Hepatocyte (in vitro differentiated cells): ENCODE results near the gene NLRP14. TPM values are rescaled to one million over a fixed set of nuclear protein-coding genes. Genes with fewer than 3 reads are reported as not detected.

Experiments
- DNase-seq: peaks from one replicate; pipeline ENCODE4 v3.0.0-alpha.2; 2016; ENCODE audit warnings: low spot score
- H2AFZ ChIP-seq: fragments of 200-600 bp; sonication (generic); 2 replicates; pipeline ENCODE4 v1.6.0; 2016; ENCODE audit warnings: antibody characterized with exemption, mild to moderate bottlenecking
- H3K27ac ChIP-seq: fragments of 200-600 bp; sonication (generic); 2 replicates; pipeline ENCODE4 v1.5.1; 2016; ENCODE audit warnings: mild to moderate bottlenecking
- H3K27me3 ChIP-seq: fragments of 200-600 bp; sonication (generic); 2 replicates; pipeline ENCODE4 v1.6.1; 2016
- H3K36me3 ChIP-seq: fragments of 200-600 bp; sonication (generic); replicated peaks from 2 replicates; pipeline ENCODE4 v1.5.1; 2016; ENCODE audit warnings: low read depth; ENCODE audit not compliant: insufficient read depth
- H3K4me1 ChIP-seq: fragments of 200-600 bp; sonication (generic); 2 replicates; pipeline ENCODE4 v1.5.1; 2016; ENCODE audit warnings: mild to moderate bottlenecking, moderate library complexity; ENCODE audit not compliant: insufficient read depth
- H3K4me2 ChIP-seq: fragments of 200-600 bp; sonication (generic); 2 replicates; pipeline ENCODE4 v1.6.0; 2016
- H3K4me3 ChIP-seq: fragments of 200-600 bp; sonication (generic); 2 replicates; pipeline ENCODE4 v1.5.1; 2016; ENCODE audit warnings: mild to moderate bottlenecking
- H3K79me2 ChIP-seq: fragments of 200-600 bp; sonication (generic); 2 replicates; pipeline ENCODE4 v1.6.0; 2017; ENCODE audit warnings: mild to moderate bottlenecking
- H3K9me2 ChIP-seq: fragments of 200-600 bp; sonication (generic); replicated peaks from 2 replicates; pipeline ENCODE4 v1.6.0; 2017; ENCODE audit warnings: mild to moderate bottlenecking; ENCODE audit not compliant: insufficient read depth
- H3K9me3 ChIP-seq: fragments of 200-600 bp; sonication (generic); 2 replicates; pipeline ENCODE4 v1.5.1; 2016; ENCODE audit warnings: low read depth, mild to moderate bottlenecking
- H4K20me1 ChIP-seq: fragments of 200-600 bp; sonication (generic); 2 replicates; pipeline ENCODE4 v1.6.0; 2016; ENCODE audit warnings: mild to moderate bottlenecking; ENCODE audit not compliant: insufficient read depth, poor library complexity, severe bottlenecking
- EZH2 ChIP-seq: fragments of 200-600 bp; sonication (generic); IDR thresholded peaks from 2 replicates; pipeline ENCODE4 v1.6.1; 2016; ENCODE audit warnings: antibody characterized with exemption, mild to moderate bottlenecking, borderline replicate concordance
- EZH2phosphoT487 ChIP-seq: fragments of 200-600 bp; sonication (generic); IDR thresholded peaks from one replicate; pipeline ENCODE4 v1.6.1; 2018; ENCODE audit warnings: antibody characterized with exemption, mild to moderate bottlenecking, low read depth, moderate library complexity; ENCODE audit not compliant: unreplicated experiment, severe bottlenecking
- WGBS: methylation state at CpG from one replicate; pipeline ENCODE4 v1.1.6; 2016; ENCODE audit warnings: low lambda C conversion rate; ENCODE audit errors: missing lambda C conversion rate; 5-methylcytosine and 5-hydroxymethylcytosine counted together
- polyA plus RNA-seq: library from polyadenylated mRNA; unstranded; fragments of >200 nt; fragmentation: Nextera tagmentation; extraction: Ambion mirVana; gene quantifications from 2 replicates; pipeline ENCODE4 v1.2.1, GENCODE V29; 2016
- total RNA-seq: library from RNA; depleted of rRNA; stranded (reverse); fragments of >200 nt; gene quantifications from 2 replicates; pipeline ENCODE4 v1.2.3, GENCODE V29; 2014
- TF ChIP-seq, protein P1 (sequence below): fragments of 200-600 bp; sonication (generic); IDR thresholded peaks from 2 replicates; pipeline ENCODE4 v1.5.1; 2016; ENCODE audit warnings: antibody characterized with exemption, mild to moderate bottlenecking; ENCODE audit not compliant: poor library complexity

NLRP14 gene
- total and polyA plus RNA-seq, 2 experiments from 2014 or later: 0.40 TPM; not detected in 1

DNA sequence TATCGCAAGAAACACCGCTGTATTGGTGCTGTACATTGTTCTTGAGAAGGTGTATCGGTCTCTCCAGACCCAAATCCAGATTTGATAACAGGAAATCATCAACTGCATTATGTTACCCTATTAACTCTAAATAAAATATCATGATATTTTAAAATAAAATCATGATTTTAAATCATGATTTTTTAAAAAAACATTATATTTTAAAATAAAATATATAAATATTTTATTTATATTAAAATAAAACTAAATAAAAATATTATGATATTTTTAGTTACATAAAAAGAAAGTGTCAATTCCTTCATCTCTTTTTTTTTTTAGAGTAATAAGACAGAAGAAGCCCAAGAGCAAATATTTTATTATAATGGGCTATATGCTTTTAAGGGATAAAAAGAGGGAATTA is 96.1 kb downstream of the NLRP14 start:
- H3K4me1 ChIP-seq: no peaks in the 10 kb centered on the region
- no peak overlapping the region for H2AFZ ChIP-seq
- peaks cover 9% of the 10 kb centered on the region for H3K27me3 ChIP-seq
- 98% methylated on average over 3 of the region's 3 CpGs for WGBS
- no peaks in the 10 kb centered on the region for H4K20me1 ChIP-seq
- H3K36me3 ChIP-seq: no peaks in the 10 kb centered on the region
- H3K9me2 ChIP-seq: no peaks in the 10 kb centered on the region
- DNase-seq: no peak
- no peaks in the 10 kb centered on the region for H3K79me2 ChIP-seq
- no peak overlapping the region for H3K27ac ChIP-seq
- no peak overlapping the region for H3K4me2 ChIP-seq
- TF ChIP-seq EZH2 (no peak), EZH2phosphoT487 (no peak)
- TF ChIP-seq, protein P1, sequence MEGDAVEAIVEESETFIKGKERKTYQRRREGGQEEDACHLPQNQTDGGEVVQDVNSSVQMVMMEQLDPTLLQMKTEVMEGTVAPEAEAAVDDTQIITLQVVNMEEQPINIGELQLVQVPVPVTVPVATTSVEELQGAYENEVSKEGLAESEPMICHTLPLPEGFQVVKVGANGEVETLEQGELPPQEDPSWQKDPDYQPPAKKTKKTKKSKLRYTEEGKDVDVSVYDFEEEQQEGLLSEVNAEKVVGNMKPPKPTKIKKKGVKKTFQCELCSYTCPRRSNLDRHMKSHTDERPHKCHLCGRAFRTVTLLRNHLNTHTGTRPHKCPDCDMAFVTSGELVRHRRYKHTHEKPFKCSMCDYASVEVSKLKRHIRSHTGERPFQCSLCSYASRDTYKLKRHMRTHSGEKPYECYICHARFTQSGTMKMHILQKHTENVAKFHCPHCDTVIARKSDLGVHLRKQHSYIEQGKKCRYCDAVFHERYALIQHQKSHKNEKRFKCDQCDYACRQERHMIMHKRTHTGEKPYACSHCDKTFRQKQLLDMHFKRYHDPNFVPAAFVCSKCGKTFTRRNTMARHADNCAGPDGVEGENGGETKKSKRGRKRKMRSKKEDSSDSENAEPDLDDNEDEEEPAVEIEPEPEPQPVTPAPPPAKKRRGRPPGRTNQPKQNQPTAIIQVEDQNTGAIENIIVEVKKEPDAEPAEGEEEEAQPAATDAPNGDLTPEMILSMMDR: no peak
- no peaks in the 10 kb centered on the region for H3K9me3 ChIP-seq
- H3K4me3 ChIP-seq: no peak overlapping the region

Other genes starting within 250 kb of the NLRP14 start
- gene OR2AG2, start 248.5 kb upstream of the NLRP14 start, total RNA-seq: 0.12 and 0.27 TPM in 2 replicates
- gene OR2AG2, start 248.5 kb upstream of the NLRP14 start, polyA plus RNA-seq: not detected in 2 replicates
- 0.83 TPM in 1 of 2 replicates, not detected in the other for gene OR2AG1, start 237.5 kb upstream of the NLRP14 start, total RNA-seq
- gene OR2AG1, start 237.5 kb upstream of the NLRP14 start, polyA plus RNA-seq: not detected in 2 replicates
- 0.08 and 0.20 TPM in 2 replicates for gene OR6A2, start 220.8 kb upstream of the NLRP14 start, total RNA-seq
- gene OR6A2, start 220.8 kb upstream of the NLRP14 start, polyA plus RNA-seq: not detected in 2 replicates
- gene OR10A5, start 174.8 kb upstream of the NLRP14 start, total RNA-seq: not detected in 2 replicates
- gene OR10A5, start 174.8 kb upstream of the NLRP14 start, polyA plus RNA-seq: not detected in 2 replicates
- gene OR10A2, start 157.4 kb upstream of the NLRP14 start, total RNA-seq: not detected in 2 replicates
- gene OR10A2, start 157.4 kb upstream of the NLRP14 start, polyA plus RNA-seq: 0.04 and 0.12 TPM in 2 replicates
- not detected in 2 replicates for gene OR10A4, start 143.9 kb upstream of the NLRP14 start, total RNA-seq
- not detected in 2 replicates for gene OR10A4, start 143.9 kb upstream of the NLRP14 start, polyA plus RNA-seq
- gene OR2D2, start 128.0 kb upstream of the NLRP14 start, total RNA-seq: 0.24 and 0.30 TPM in 2 replicates
- gene OR2D2, start 128.0 kb upstream of the NLRP14 start, polyA plus RNA-seq: not detected in 2 replicates
- not detected in 2 replicates for gene OR2D3, start 99.5 kb upstream of the NLRP14 start, total RNA-seq
- gene OR2D3, start 99.5 kb upstream of the NLRP14 start, polyA plus RNA-seq: 0.15 TPM in 1 of 2 replicates, not detected in the other
- gene ZNF215, start 94.1 kb upstream of the NLRP14 start, total RNA-seq: 3.3 and 3.6 TPM in 2 replicates
- 1.2 and 2.0 TPM in 2 replicates for gene ZNF215, start 94.1 kb upstream of the NLRP14 start, polyA plus RNA-seq
- gene ZNF214, start 133 bp upstream of the NLRP14 start, total RNA-seq: 3.3 and 5.0 TPM in 2 replicates
- gene ZNF214, start 133 bp upstream of the NLRP14 start, polyA plus RNA-seq: 1.4 and 3.4 TPM in 2 replicates
- gene RBMXL2, start 68.5 kb downstream of the NLRP14 start, total RNA-seq: 0.30 TPM in 1 of 2 replicates, not detected in the other
- gene RBMXL2, start 68.5 kb downstream of the NLRP14 start, polyA plus RNA-seq: 0.35 TPM in 1 of 2 replicates, not detected in the other
- gene SYT9, start 231.4 kb downstream of the NLRP14 start, total RNA-seq: 0.84 and 1.3 TPM in 2 replicates
- 0.22 TPM in 1 of 2 replicates, not detected in the other for gene SYT9, start 231.4 kb downstream of the NLRP14 start, polyA plus RNA-seq